Measurements from ENCODE around the gene NTMT1. TPM values are rescaled to one million over a fixed set of nuclear protein-coding genes. Genes with fewer than 3 reads are reported as not detected.

Gene NTMT1
- total RNA-seq, 4 donors from 2014 or later, result 19.6 to 28.4 (median 22.6) TPM

- no peak overlapping the region for H3K27ac ChIP-seq
- TF ChIP-seq POLR2A (IDR thresholded peaks at IDR 0.05), result no peak
- TF ChIP-seq, protein P1, sequence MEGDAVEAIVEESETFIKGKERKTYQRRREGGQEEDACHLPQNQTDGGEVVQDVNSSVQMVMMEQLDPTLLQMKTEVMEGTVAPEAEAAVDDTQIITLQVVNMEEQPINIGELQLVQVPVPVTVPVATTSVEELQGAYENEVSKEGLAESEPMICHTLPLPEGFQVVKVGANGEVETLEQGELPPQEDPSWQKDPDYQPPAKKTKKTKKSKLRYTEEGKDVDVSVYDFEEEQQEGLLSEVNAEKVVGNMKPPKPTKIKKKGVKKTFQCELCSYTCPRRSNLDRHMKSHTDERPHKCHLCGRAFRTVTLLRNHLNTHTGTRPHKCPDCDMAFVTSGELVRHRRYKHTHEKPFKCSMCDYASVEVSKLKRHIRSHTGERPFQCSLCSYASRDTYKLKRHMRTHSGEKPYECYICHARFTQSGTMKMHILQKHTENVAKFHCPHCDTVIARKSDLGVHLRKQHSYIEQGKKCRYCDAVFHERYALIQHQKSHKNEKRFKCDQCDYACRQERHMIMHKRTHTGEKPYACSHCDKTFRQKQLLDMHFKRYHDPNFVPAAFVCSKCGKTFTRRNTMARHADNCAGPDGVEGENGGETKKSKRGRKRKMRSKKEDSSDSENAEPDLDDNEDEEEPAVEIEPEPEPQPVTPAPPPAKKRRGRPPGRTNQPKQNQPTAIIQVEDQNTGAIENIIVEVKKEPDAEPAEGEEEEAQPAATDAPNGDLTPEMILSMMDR (IDR thresholded peaks at IDR 0.05), result no peak
- no peak for DNase-seq
- no peaks in the 10 kb centered on the region for H3K36me3 ChIP-seq
- intact Hi-C loops (cut with DNase I), result loop anchor here (10.0 kb wide), 1 partner anchor 1295 kb away; no protein-coding TSS in a partner anchor
- H3K9me3 ChIP-seq, result no peaks in the 10 kb centered on the region
- H3K27me3 ChIP-seq, result no peaks in the 10 kb centered on the region
- no peak overlapping the region for H3K4me3 ChIP-seq (replicated peaks in 1 of 3)
- 70 to 81% methylated on average over 6 of the region's 9 CpGs for WGBS, 2 donors
- H3K4me1 ChIP-seq, result no peaks in the 10 kb centered on the region
Observed at GRCh38 chr9:129679537-129679936, 53.6 kb downstream of the NTMT1 start.

GRCh38 chr9:129681924-129682323, 56.0 kb downstream of the NTMT1 start:
- 76 to 92% methylated on average over 4 to 11 of the region's 11 CpGs for WGBS, 2 donors
- TF ChIP-seq, protein P1 (IDR thresholded peaks at IDR 0.05), result no peak
- no peak for TF ChIP-seq POLR2A (IDR thresholded peaks at IDR 0.05)
- DNase-seq, result no peak
- no peak overlapping the region for H3K27ac ChIP-seq
- no peaks in the 10 kb centered on the region for H3K9me3 ChIP-seq
- H3K4me1 ChIP-seq, result no peaks in the 10 kb centered on the region
- no peak overlapping the region for H3K4me3 ChIP-seq (replicated peaks in 1 of 3)
- intact Hi-C loops (cut with DNase I), result no loop called here
- no peaks in the 10 kb centered on the region for H3K36me3 ChIP-seq
- H3K27me3 ChIP-seq, result no peaks in the 10 kb centered on the region

- Histone ChIP-seq H3K36me3 (no peaks in the 10 kb centered on the region), H3K4me1 (no peaks in the 10 kb centered on the region), H3K4me3 (replicated peaks in 1 of 3) (no peak overlapping the region), H3K27me3 (no peaks in the 10 kb centered on the region), H3K9me3 (no peaks in the 10 kb centered on the region), H3K27ac (no peak overlapping the region)
- TF ChIP-seq, protein P1 (IDR thresholded peaks at IDR 0.05), result no peak
- no peak for TF ChIP-seq POLR2A (IDR thresholded peaks at IDR 0.05)
- DNase-seq, result no peak
- WGBS, 2 donors, result 82 to 88% methylated on average over 2 to 6 of the region's 7 CpGs
- intact Hi-C loops (cut with DNase I), result no loop called here
Observed at GRCh38 chr9:129682381-129682780, 56.4 kb downstream of the NTMT1 start.

GRCh38 chr9:129685220-129685932, 59.4 kb downstream of the NTMT1 start:
- Histone ChIP-seq H3K27me3 (no peaks in the 10 kb centered on the region), H3K4me1 (no peaks in the 10 kb centered on the region), H3K27ac (no peak overlapping the region), H3K36me3 (no peaks in the 10 kb centered on the region), H3K4me3 (replicated peaks in 1 of 3) (no peak overlapping the region), H3K9me3 (no peaks in the 10 kb centered on the region)
- intact Hi-C loops (cut with DNase I), result no loop called here
- WGBS, 2 donors, result 75 to 79% methylated on average over 15 of the region's 15 CpGs
- DNase-seq, result no peak
- TF ChIP-seq POLR2A (IDR thresholded peaks at IDR 0.05), result no peak
- TF ChIP-seq, protein P1 (IDR thresholded peaks at IDR 0.05), result no peak

Other genes starting within 250 kb of the NTMT1 start
- gene C9orf50, start 5.1 kb upstream of the NTMT1 start, total RNA-seq, result not detected
- 10 to 100 TPM; 21.7 to 29.2 (median 24.0) TPM for gene ASB6, start 16.0 kb downstream of the NTMT1 start, total RNA-seq
- 10 to 100 TPM in 2 of 4 donors, 1 to 10 TPM in 2; 2.9 to 10.6 (median 8.1) TPM for gene PRRX2, start 39.5 kb downstream of the NTMT1 start, total RNA-seq
- gene PTGES, start 126.9 kb downstream of the NTMT1 start, total RNA-seq, result 1 to 10 TPM in 3 of 4 donors, under 1 TPM in 1; 0.29 to 5.3 (median 2.3) TPM
- 10 to 100 TPM; 25.2 to 36.3 (median 29.7) TPM for gene TOR1B, start 177.0 kb downstream of the NTMT1 start, total RNA-seq
- 10 to 100 TPM; 30.0 to 61.2 (median 42.8) TPM for gene TOR1A, start 198.0 kb downstream of the NTMT1 start, total RNA-seq
- 10 to 100 TPM; 59.4 to 89.2 (median 81.4) TPM for gene C9orf78, start 209.1 kb downstream of the NTMT1 start, total RNA-seq
- 10 to 100 TPM; 23.9 to 61.8 (median 52.0) TPM for gene USP20, start 209.3 kb downstream of the NTMT1 start, total RNA-seq

Measured in thyroid gland (tissue), 4 donors.